ENCODE results near the gene METAP1D.

DNA sequence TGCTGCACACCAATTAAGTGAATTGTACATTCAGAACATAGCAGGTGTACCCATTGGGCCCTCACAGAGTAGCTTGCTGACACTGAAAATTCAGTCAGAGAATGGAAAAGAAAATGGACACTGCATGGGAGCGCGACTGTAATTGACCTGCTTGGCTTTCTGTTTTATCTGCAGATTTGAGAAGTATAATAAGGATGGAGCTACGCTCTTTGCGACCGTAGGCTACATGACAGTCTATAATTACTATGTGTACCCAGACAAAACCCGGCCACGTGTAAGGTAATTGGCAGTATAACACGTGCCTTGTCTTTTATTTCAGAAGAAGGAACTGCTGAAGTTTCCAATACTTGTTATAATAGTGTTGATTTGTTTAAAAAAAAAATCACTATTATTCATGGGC is 33.5 kb upstream of the METAP1D start:
- TF ChIP-seq, protein P1, sequence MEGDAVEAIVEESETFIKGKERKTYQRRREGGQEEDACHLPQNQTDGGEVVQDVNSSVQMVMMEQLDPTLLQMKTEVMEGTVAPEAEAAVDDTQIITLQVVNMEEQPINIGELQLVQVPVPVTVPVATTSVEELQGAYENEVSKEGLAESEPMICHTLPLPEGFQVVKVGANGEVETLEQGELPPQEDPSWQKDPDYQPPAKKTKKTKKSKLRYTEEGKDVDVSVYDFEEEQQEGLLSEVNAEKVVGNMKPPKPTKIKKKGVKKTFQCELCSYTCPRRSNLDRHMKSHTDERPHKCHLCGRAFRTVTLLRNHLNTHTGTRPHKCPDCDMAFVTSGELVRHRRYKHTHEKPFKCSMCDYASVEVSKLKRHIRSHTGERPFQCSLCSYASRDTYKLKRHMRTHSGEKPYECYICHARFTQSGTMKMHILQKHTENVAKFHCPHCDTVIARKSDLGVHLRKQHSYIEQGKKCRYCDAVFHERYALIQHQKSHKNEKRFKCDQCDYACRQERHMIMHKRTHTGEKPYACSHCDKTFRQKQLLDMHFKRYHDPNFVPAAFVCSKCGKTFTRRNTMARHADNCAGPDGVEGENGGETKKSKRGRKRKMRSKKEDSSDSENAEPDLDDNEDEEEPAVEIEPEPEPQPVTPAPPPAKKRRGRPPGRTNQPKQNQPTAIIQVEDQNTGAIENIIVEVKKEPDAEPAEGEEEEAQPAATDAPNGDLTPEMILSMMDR (IDR thresholded peaks at IDR 0.05), result no peak
- no peak for TF ChIP-seq POLR2AphosphoS5 (IDR thresholded peaks at IDR 0.05; ENCODE audit: insufficient read depth in 1 of 2, low read depth in 1 of 2)

All from vagina (tissue), 2 donors.